Measurements from ENCODE around the gene CLSTN1. TPM values are rescaled to one million over a fixed set of nuclear protein-coding genes. Genes with fewer than 3 reads are reported as not detected.
A peak's percentile ranks its signal among the peaks of the same experiment; 100 is the strongest.

CLSTN1 gene
- total RNA-seq, 1 experiment from 2014 or later: 100 TPM

- H3K9me3 ChIP-seq (ENCODE audit: control insufficient read depth, low read depth, low read length): no peaks in the 10 kb centered on the region
- H2AFZ ChIP-seq (ENCODE audit: low read length): no peak overlapping the region
- H3T11ph ChIP-seq (ENCODE audit: low read length): no peak overlapping the region
- no peak overlapping the region for H2BK120ac ChIP-seq (ENCODE audit: low read depth, low read length, poor library complexity, severe bottlenecking)
- TF ChIP-seq, protein P1, sequence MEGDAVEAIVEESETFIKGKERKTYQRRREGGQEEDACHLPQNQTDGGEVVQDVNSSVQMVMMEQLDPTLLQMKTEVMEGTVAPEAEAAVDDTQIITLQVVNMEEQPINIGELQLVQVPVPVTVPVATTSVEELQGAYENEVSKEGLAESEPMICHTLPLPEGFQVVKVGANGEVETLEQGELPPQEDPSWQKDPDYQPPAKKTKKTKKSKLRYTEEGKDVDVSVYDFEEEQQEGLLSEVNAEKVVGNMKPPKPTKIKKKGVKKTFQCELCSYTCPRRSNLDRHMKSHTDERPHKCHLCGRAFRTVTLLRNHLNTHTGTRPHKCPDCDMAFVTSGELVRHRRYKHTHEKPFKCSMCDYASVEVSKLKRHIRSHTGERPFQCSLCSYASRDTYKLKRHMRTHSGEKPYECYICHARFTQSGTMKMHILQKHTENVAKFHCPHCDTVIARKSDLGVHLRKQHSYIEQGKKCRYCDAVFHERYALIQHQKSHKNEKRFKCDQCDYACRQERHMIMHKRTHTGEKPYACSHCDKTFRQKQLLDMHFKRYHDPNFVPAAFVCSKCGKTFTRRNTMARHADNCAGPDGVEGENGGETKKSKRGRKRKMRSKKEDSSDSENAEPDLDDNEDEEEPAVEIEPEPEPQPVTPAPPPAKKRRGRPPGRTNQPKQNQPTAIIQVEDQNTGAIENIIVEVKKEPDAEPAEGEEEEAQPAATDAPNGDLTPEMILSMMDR (conservative IDR thresholded peaks at IDR 0.05): no peak
- no peak overlapping the region for H3K27ac ChIP-seq (ENCODE audit: insufficient read length, low read depth, low read length)
- H3K56ac ChIP-seq (ENCODE audit: insufficient read length, low read depth, low read length): no peak overlapping the region
- Mint-ChIP-seq H3K9me3 (no peaks in the 10 kb centered on the region), H3K4me3 (no peak overlapping the region), H3K27me3 (ENCODE audit: low read depth) (no peaks in the 10 kb centered on the region), H3K4me1 (peaks cover 28 to 39% of the 10 kb centered on the region in 2 experiments), H3K36me3 (ENCODE audit: insufficient read depth in 1 of 3, low read depth in 3 of 3) (peaks cover 0 to 15% (median 8%) of the 10 kb centered on the region in 3 experiments; a peak in 1 of 7 replicates), H3K27ac (peak overlapping the region in 1 of 3 experiments; percentile 28; a peak in 1 of 7 replicates)
- no CpG with 5 or more reads among the region's 40 CpGs for WGBS (ENCODE audit: extremely low coverage, insufficient read length, low lambda C conversion rate)
- H4K20me1 ChIP-seq (ENCODE audit: control insufficient read depth, insufficient read depth, insufficient read length): no peaks in the 10 kb centered on the region
- no peak overlapping the region for H3K9ac ChIP-seq (ENCODE audit: extremely low read depth, insufficient read length, low read length)
- H4K5ac ChIP-seq (ENCODE audit: insufficient read length, low read depth, low read length): no peak overlapping the region
- H3K4ac ChIP-seq (ENCODE audit: low read depth, low read length): no peak overlapping the region; the same call in 1 of the 2 replicates
- no peak overlapping the region for H2BK5ac ChIP-seq (ENCODE audit: insufficient read length, low read length)
- H3K14ac ChIP-seq (ENCODE audit: insufficient read depth, low read length): peak overlapping the region; percentile 56; the same call in 1 of the 2 replicates
- H4K91ac ChIP-seq (ENCODE audit: insufficient read length, low read depth, low read length): peak overlapping the region; percentile 80
- no peak overlapping the region for H2BK15ac ChIP-seq (ENCODE audit: low read depth, low read length)
- no peak overlapping the region for H3K23ac ChIP-seq (ENCODE audit: insufficient read length, low read depth, low read length)
- no peak overlapping the region for H2BK20ac ChIP-seq (ENCODE audit: low read depth, low read length, poor library complexity, severe bottlenecking)
- peak overlapping the region; percentile 35 for H2BK12ac ChIP-seq (ENCODE audit: insufficient read length, low read depth, low read length)
- peaks cover 3% of the 10 kb centered on the region for H3K23me2 ChIP-seq (ENCODE audit: insufficient read length, low read depth, low read length, poor library complexity, severe bottlenecking)
- H4K8ac ChIP-seq (replicated peaks; ENCODE audit: insufficient read length, low read depth, low read length): no peak overlapping the region
- H3K4me1 ChIP-seq (ENCODE audit: insufficient read depth, low read length): peaks cover 3% of the 10 kb centered on the region; the same call in 1 of the 2 replicates
- H3K4me2 ChIP-seq (ENCODE audit: insufficient read depth, insufficient read length, low read length): no peak overlapping the region
- no peaks in the 10 kb centered on the region for H3K27me3 ChIP-seq (ENCODE audit: insufficient read depth, low read length)
- DNase-seq: no peak
- peak overlapping the region; percentile 39 for H3K18ac ChIP-seq (ENCODE audit: insufficient read length, low read depth, low read length)
- H3K79me2 ChIP-seq (ENCODE audit: insufficient read depth, low read length): no peaks in the 10 kb centered on the region
- H3K79me1 ChIP-seq (ENCODE audit: insufficient read depth, low read depth, low read length, poor library complexity, severe bottlenecking): no peaks in the 10 kb centered on the region
- no peak overlapping the region for H2AK5ac ChIP-seq (ENCODE audit: insufficient read length, low read length)
Observed at GRCh38 chr1:9715536-9716226, 108.1 kb downstream of the CLSTN1 start.
